Body of pancreas (tissue), 4 donors: ENCODE data around the gene TMEM156. TPM values are rescaled to one million over a fixed set of nuclear protein-coding genes. Genes with fewer than 3 reads are reported as not detected.

Experiments
- ATAC-seq: fragments of 150-250 bp; one replicate; pipeline ENCODE4 v1.9.1; 2016
- DNase-seq, 4 donors: peaks; one replicate each; pipeline ENCODE4 v3.0.0-alpha.2; 2019
- H3K27ac ChIP-seq, 4 donors: fragments of 200-600 bp; sonication (generic); 1 replicate in 3 of 4; 2 replicates in 1 of 4; pipeline versions ENCODE4 v1.5.1 to v1.6.1; 2016 to 2019; ENCODE audit warnings: mild to moderate bottlenecking in 1 of 4, mixed read lengths in 1 of 4, moderate library complexity in 1 of 4
- H3K27me3 ChIP-seq, 2 donors: fragments of 200-600 bp; sonication (generic); one replicate each; pipeline ENCODE4 v1.6.0; 2016; ENCODE audit warnings: mild to moderate bottlenecking in 1 of 2
- H3K36me3 ChIP-seq, 2 donors: fragments of 200-600 bp; sonication (generic); replicated peaks in 1 of 2; 2 replicates each; pipeline ENCODE4 v1.5.1; 2016; ENCODE audit warnings: low read depth in 2 of 2; ENCODE audit not compliant: insufficient read depth in 1 of 2
- H3K4me1 ChIP-seq: fragments of 200-600 bp; sonication (generic); one replicate; pipeline ENCODE4 v1.6.0; 2016
- H3K4me3 ChIP-seq, 2 donors: fragments of 200-600 bp; sonication (generic); 1 replicate in 1 of 2; 2 replicates in 1 of 2; pipeline ENCODE4 v1.5.1; 2016 to 2019
- H3K9me3 ChIP-seq, 3 donors: fragments of 200-600 bp; sonication (generic); 1 replicate in 2 of 3; 2 replicates in 1 of 3; pipeline ENCODE4 v1.5.1; 2016
- POLR2A ChIP-seq, 3 donors: fragments of 450-650 bp; IDR thresholded peaks; one replicate each; pipeline ENCODE4 v1.6.1; 2016; ENCODE audit warnings: antibody characterized with exemption in 3 of 3, mild to moderate bottlenecking in 2 of 3
- WGBS, 2 donors: methylation state at CpG; one replicate each; pipeline ENCODE4 v1.1.5; 2017; 5-methylcytosine and 5-hydroxymethylcytosine counted together
- intact Hi-C: fragments of 100-400 bp; cut with DNase I; formaldehyde crosslinking; loops from one replicate; pipeline ENCODE4 v1.15.1; 2023
- total RNA-seq, 2 donors: library from RNA; depleted of rRNA; stranded (reverse); fragments of >200 nt; gene quantifications; one replicate each; pipeline ENCODE4 v1.1.0, GENCODE V29; 2016
- TF ChIP-seq, protein P1 (sequence below), 7 experiments: fragments of 450-650 bp in 4 of 7; fragments of 200-600 bp in 3 of 7; sonication (generic) in 3 of 7; IDR thresholded peaks; one replicate each; pipeline ENCODE4 v1.5.1; 2016 to 2019; ENCODE audit warnings: antibody characterized with exemption in 7 of 7

The TMEM156 gene
- total RNA-seq, 2 donors from 2014 or later, result 2.9 TPM; not detected in 1

DNA sequence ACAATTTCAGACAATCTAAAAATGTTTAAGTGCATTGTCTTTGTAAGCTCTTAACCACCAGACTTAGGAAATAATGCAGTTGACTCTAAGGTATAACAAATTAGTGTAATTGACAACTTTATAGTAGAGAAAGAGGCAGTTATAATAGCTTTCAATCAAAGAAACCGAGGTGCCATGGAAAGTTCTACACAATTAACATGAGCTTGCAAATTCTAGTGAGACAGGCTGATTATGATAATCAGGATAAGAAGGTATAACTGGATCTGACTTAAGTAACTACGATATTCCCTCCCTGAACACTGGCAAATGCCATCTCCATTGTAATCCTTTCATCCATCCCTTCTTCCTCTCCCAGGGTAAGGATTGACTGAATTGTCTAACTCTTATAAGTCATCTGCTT is 18.4 kb upstream of the TMEM156 start:
- peaks cover 13% of the 10 kb centered on the region for H3K4me1 ChIP-seq
- WGBS, 2 donors, result 66 to 78% methylated on average over 2 of the region's 2 CpGs

DNA sequence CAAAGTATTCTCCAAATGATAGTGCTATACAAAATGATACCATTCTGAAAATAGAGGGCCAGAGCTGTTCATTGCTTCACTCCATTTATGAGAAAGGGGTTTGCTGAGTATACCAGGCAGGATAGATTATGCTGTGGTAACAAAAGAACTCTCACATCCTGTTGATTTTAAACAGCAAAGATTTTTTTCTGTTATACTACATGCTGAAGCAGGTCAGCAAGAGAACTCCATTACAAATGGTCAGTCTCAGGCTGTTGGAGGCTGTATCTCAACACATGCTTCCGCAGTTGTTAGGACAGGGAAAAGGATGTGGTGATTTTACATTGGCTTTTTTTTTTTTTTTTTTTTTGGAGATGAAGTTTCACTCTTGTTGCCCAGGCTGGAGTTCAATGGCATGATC is 16.1 kb upstream of the TMEM156 start:
- Histone ChIP-seq H3K9me3 (no peaks in the 10 kb centered on the region), H3K4me3 (no peak overlapping the region), H3K4me1 (peaks cover 18% of the 10 kb centered on the region), H3K36me3 (no peaks in the 10 kb centered on the region), H3K27ac (no peak overlapping the region), H3K27me3 (no peaks in the 10 kb centered on the region)
- TF ChIP-seq, protein P1, sequence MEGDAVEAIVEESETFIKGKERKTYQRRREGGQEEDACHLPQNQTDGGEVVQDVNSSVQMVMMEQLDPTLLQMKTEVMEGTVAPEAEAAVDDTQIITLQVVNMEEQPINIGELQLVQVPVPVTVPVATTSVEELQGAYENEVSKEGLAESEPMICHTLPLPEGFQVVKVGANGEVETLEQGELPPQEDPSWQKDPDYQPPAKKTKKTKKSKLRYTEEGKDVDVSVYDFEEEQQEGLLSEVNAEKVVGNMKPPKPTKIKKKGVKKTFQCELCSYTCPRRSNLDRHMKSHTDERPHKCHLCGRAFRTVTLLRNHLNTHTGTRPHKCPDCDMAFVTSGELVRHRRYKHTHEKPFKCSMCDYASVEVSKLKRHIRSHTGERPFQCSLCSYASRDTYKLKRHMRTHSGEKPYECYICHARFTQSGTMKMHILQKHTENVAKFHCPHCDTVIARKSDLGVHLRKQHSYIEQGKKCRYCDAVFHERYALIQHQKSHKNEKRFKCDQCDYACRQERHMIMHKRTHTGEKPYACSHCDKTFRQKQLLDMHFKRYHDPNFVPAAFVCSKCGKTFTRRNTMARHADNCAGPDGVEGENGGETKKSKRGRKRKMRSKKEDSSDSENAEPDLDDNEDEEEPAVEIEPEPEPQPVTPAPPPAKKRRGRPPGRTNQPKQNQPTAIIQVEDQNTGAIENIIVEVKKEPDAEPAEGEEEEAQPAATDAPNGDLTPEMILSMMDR (IDR thresholded peaks at IDR 0.05), result no peak
- WGBS, 2 donors, result 78% methylated on average over 1 of the region's 1 CpG
- intact Hi-C loops, result no loop called here
- no peak for DNase-seq
- ATAC-seq, result no peak

More for the DNA sequence above, 18.4 kb upstream of the TMEM156 start:
- H3K9me3 ChIP-seq, result no peaks in the 10 kb centered on the region
- H3K27ac ChIP-seq, result no peak overlapping the region
- DNase-seq, result no peak
- H3K27me3 ChIP-seq, result no peaks in the 10 kb centered on the region
- no peak for ATAC-seq
- TF ChIP-seq POLR2A (IDR thresholded peaks at IDR 0.05), result no peak
- TF ChIP-seq, protein P1 (IDR thresholded peaks at IDR 0.05), result no peak
- H3K4me3 ChIP-seq, result no peak overlapping the region
- H3K36me3 ChIP-seq, result no peaks in the 10 kb centered on the region
- intact Hi-C loops, result no loop called here

DNA sequence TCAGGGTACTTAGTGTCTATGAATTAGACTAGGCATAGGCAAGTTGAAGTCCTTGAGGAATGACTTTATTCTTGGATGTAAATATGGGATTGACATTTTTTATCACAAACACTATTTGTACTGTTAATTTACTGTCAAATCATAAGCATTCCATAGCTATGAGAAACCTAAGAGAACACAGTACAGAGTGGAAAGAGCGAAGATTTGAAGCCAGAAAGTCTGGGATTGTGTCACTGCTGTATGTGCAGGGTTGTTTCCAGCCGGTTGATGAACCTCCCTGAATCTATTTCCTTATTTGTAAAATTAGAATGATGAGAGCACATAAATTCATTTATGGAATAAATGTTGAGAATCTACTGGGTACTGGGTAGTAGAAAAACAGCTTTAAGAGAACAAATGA is 15.5 kb upstream of the TMEM156 start:
- no peaks in the 10 kb centered on the region for H3K27me3 ChIP-seq
- DNase-seq (no peak), ATAC-seq (no peak)
- no peak overlapping the region for H3K4me3 ChIP-seq
- no peak overlapping the region for H3K27ac ChIP-seq
- TF ChIP-seq, protein P1 (IDR thresholded peaks at IDR 0.05), result no peak
- TF ChIP-seq POLR2A (IDR thresholded peaks at IDR 0.05), result no peak
- no peaks in the 10 kb centered on the region for H3K36me3 ChIP-seq
- peaks cover 18% of the 10 kb centered on the region for H3K4me1 ChIP-seq
- WGBS, 2 donors, result 76 to 86% methylated on average over 2 of the region's 2 CpGs
- no peaks in the 10 kb centered on the region for H3K9me3 ChIP-seq
- intact Hi-C loops, result no loop called here

DNA sequence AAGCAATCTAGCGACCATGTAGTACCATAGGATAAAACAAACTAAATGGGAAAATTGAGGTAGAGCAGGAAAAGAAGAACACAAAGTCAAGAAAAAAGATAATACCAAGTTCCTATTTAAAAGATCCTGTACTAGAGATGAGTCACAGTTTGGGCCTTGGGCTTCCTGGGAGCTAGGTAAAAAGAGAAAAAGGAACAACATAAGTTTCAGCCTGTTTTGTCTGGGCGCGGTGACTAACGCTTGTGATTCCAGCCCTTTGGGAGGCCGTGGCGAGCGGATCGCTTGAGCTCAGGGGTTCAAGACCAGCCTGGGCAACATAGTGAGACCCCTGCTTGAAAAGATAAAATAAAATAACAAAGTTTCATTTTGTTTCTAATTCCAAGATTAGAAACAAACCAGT is 14.0 kb upstream of the TMEM156 start:
- DNase-seq (peak in 1 of 4 donors; percentile 19), ATAC-seq (no peak)
- H3K9me3 ChIP-seq, result no peaks in the 10 kb centered on the region
- intact Hi-C loops, result no loop called here
- H3K4me3 ChIP-seq, result no peak overlapping the region
- no peaks in the 10 kb centered on the region for H3K27me3 ChIP-seq
- H3K27ac ChIP-seq, result peak overlapping the region in 2 of 4 donors; percentile 89 to 93
- no peak for TF ChIP-seq POLR2A (IDR thresholded peaks at IDR 0.05)
- TF ChIP-seq, protein P1 (IDR thresholded peaks at IDR 0.05), result no peak
- no peaks in the 10 kb centered on the region for H3K36me3 ChIP-seq
- peaks cover 18% of the 10 kb centered on the region for H3K4me1 ChIP-seq
- 78 to 99% methylated on average over 8 of the region's 8 CpGs for WGBS, 2 donors

DNA sequence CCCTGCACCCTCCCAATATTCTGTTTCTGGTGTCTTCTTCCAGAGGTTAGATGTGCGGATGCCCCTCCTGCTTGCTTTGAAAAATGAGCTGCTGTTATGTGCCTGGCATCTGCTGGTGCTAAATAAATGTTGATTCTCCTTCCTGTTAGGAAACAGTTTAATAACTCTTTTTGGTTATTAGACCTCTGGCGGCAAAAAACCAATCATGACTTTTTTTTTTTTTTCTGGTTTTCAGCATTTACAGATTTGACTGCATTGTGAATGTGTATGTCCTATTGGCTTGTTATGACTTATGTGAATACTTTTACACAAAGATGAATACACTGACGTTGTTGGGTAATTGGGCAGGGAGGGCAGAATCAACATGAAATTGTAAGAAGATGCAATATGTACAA is 13.6 kb upstream of the TMEM156 start:
- TF ChIP-seq, protein P1 (IDR thresholded peaks at IDR 0.05), result peak in 1 of 7 experiments; percentile 6
- no peak for TF ChIP-seq POLR2A (IDR thresholded peaks at IDR 0.05)
- ATAC-seq (no peak), DNase-seq (no peak)
- 39 to 55% methylated on average over 3 of the region's 3 CpGs for WGBS, 2 donors
- Histone ChIP-seq H3K27ac (peak overlapping the region in 3 of 4 donors; percentile 89 to 93 (median 90)), H3K4me3 (peak overlapping the region in 1 of 2 donors; percentile 38), H3K4me1 (peaks cover 18% of the 10 kb centered on the region), H3K36me3 (no peaks in the 10 kb centered on the region), H3K9me3 (no peaks in the 10 kb centered on the region), H3K27me3 (no peaks in the 10 kb centered on the region)
- intact Hi-C loops, result no loop called here
